Fibroblast of the aortic adventitia (primary cell): ENCODE measurements around the gene SEZ6L. TPM values are rescaled to one million over a fixed set of nuclear protein-coding genes. Genes with fewer than 3 reads are reported as not detected.

Source experiments
- DNase-seq: peaks from one replicate; pipeline ENCODE4 v3.0.0-alpha.2; 2010; ENCODE audit warnings: low read depth
- H3K4me3 ChIP-seq: 2 replicates; pipeline ENCODE4 v1.5.1; 2011; ENCODE audit warnings: low read depth, mild to moderate bottlenecking, control low read depth, low read length, moderate library complexity
- total RNA-seq: library from RNA; depleted of rRNA; stranded (reverse); fragments of >200 nt; gene quantifications from 2 replicates; pipeline ENCODE4 v1.2.3, GENCODE V29; 2012; ENCODE audit warnings: low replicate concordance
- TF ChIP-seq, protein P1 (sequence below): IDR thresholded peaks from 2 replicates; pipeline ENCODE4 v1.5.1; 2011; ENCODE audit warnings: mild to moderate bottlenecking, low read length, control low read depth, inconsistent platforms; ENCODE audit not compliant: insufficient read depth

The SEZ6L gene
- under 0.01 TPM in 1 of 2 replicates, not detected in the other for total RNA-seq

DNA sequence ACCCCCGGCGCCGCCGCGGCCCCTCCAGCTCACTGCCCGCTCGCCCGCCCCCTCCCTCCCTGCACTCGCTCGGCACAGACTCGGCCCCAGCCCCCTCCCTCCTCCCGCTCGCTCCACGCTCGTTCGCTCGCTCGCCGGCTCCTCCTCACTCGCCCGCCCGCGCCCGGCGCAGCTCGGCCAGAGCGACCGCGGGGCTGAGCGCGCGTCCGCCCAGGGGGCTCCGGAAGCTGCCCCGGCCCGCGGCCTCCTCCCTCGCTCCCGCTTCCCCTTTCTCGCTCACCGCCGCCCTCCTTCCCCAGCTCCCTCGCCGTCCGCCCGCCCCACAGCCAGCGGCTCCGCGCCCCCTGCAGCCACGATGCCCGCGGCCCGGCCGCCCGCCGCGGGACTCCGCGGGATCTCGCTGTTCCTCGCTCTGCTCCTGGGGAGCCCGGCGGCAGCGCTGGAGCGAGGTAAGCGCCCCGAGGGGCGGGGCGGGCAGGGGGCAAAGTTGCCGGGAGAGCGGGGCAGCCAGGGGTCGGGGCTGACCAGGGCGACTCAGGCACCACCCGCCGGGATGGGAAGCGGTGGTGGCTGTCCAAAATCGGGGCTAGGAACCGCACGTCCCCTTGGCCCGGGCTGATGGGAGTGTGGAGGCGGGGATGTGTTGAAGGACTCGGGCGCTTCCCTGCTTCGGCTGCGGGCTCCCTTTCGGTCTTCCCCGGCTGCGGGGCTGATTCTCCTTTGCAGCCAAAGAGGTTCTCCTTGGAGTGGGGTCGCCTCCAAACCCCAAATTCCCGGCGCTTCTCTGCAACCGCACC, at the start of gene SEZ6L:
SEZ6L (plus strand) TSS at position 148 of the 797 bp plus-strand sequence; CDS start at position 356, 208 bp downstream.
- DNase-seq, result no peak
- TF ChIP-seq, protein P1, sequence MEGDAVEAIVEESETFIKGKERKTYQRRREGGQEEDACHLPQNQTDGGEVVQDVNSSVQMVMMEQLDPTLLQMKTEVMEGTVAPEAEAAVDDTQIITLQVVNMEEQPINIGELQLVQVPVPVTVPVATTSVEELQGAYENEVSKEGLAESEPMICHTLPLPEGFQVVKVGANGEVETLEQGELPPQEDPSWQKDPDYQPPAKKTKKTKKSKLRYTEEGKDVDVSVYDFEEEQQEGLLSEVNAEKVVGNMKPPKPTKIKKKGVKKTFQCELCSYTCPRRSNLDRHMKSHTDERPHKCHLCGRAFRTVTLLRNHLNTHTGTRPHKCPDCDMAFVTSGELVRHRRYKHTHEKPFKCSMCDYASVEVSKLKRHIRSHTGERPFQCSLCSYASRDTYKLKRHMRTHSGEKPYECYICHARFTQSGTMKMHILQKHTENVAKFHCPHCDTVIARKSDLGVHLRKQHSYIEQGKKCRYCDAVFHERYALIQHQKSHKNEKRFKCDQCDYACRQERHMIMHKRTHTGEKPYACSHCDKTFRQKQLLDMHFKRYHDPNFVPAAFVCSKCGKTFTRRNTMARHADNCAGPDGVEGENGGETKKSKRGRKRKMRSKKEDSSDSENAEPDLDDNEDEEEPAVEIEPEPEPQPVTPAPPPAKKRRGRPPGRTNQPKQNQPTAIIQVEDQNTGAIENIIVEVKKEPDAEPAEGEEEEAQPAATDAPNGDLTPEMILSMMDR, result no peak

DNA sequence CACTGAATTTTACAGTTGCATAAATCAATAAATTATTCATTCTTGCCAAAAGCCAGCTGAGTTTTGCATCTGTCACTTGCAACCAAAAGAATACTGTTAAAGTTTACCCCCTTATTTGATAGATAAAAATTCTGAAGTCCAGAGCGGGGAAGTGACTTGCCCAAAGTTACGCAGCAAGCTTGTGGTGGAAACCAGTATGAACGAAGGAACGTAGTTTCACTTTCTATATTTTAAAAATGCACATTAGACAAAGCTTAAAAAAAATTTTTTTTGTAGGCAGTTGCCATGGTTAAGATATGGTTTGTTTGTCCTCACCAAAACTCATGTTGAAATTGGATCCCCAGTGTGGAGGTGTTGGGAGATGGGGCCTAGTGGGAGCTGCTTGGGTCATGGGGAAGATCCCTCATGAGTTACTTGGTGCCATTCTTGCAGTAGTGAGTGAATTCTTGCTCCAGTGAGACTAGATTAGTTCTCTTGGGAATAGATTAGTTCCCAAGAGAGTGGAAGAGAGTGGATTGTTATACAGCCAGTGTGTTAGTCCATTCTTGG, 46.3 kb upstream of the SEZ6L start:
- TF ChIP-seq, protein P1, result no peak
- no peak for DNase-seq
- H3K4me3 ChIP-seq, result no peak overlapping the region

More for the DNA sequence above, at the start of gene SEZ6L:
- H3K4me3 ChIP-seq, result no peak within 1 kb of the TSS

DNA sequence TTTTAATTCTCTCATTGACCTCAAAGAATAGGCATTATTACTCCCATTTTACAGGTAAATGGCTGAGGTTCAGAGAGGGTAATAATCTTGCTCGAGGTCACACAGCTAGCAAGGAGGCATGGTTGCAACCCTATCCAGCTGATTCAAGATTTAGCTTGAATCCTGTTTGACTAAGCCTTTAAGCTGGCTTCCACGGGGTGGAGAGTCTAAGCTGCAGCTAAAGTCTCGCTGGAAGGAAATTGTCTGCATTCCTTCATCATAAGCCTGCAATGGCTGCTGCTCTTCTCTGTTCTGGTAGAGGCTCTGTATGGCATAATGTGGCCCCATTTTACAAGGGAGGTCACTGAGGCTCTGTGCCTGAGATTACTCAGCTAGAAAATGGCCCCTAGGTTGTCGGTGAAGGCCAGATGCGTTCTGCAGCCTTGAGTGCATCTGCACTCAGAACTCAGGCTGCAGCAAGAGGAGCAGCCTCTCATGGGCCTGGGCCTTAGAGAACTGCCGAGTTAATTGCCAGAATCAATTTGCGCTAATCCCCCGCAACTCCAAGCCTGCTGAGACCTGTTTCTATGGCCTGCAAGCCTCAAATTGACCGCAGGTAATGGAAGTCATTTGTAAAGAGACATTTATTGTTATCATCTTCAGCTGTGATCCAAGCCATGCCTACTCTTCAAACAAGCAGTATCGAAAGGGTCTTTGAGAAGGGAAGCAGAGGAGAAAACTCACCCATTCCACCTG, 44.1 kb upstream of the SEZ6L start:
- TF ChIP-seq, protein P1, result no peak
- DNase-seq, result no peak
- H3K4me3 ChIP-seq, result no peak overlapping the region

DNA sequence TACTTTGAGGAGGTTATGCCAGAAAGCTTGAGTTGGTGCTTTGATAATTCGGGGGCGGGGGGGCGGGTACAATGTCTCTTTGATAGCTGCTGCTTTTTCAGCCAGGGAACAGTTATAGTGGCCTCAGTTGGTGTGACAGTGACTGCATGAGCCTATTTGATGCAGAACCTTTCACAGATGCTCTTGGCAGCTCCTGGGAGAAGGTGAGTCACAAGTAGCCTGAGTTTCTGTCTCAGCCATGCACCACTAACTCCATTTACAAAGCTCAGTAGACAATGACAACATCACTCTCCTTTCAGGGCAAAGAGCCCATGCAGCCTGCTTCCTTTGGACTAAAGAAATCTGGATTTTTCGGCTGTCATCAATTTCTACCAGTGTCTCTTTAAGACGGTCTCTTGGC, 42.1 kb upstream of the SEZ6L start:
- TF ChIP-seq, protein P1, result no peak
- no peak for DNase-seq
- no peak overlapping the region for H3K4me3 ChIP-seq

DNA sequence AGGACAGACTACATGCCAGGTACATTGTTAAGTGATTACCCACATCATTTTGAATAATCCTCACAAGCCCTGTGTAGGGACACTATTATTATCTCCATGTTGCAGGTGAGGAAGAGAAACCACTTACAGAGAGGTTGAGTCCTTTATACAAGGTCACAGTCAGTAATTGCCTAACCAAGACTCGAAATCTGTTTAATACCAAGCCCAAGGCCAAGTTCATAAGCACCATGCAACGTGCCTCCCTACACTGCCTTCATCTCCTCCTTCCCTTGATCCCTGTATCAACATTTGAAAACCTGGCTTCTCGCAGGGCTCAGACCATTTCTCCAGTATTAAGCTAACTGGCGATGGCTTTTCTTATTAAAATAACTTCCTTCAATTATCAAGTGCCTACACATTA, 41.7 kb upstream of the SEZ6L start:
- DNase-seq, result no peak
- TF ChIP-seq, protein P1, result no peak
- no peak overlapping the region for H3K4me3 ChIP-seq

DNA sequence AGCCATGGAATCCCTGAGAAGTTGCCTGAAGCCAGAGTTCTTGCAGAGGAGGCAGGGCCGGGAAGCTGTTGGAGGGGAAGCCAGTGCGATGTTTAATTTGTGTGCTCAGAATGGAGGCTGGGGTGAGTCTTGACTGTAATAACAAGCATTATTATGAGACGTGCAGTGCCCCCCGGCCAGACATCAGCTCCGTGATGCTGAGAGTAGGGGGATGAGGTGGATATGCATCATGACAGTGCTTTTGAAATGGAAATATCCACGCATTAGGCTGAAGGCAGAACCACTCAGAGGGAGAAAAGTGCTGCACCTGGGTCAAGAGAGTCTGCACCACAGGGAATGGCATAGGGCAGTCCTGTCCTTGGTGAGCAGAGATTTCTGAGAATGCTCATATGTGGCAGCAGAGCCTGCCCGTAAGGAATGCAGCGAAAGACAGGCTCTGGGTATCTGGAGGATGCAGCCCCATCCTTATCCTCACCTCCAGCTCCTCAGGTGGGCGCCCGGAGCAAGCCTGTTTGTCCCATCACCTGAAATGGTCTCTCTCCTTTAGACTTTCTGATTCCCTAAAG, 37.6 kb upstream of the SEZ6L start:
- H3K4me3 ChIP-seq, result no peak overlapping the region
- DNase-seq, result no peak
- TF ChIP-seq, protein P1, result no peak
